Measurements from ENCODE around the gene DDC.

DNA sequence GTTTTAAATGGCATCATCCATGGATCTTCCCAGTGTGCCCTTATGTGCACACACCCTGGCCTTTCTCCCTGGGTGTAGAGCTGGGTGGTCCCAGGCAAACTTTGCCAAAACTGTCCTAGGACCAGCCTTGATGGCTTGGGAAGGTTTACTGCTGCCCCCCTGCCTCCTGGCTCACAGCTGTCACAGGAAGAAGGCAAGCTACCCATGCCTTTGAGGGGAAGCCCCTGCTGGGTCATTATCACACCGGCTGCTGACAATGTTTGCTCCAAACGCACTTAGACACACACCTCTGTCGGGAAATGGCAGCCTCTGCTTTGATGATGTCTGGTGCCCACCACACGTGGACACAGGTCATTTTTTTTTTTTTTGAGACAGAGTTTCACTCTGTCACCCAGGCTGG, 89.9 kb downstream of the DDC start:
- TF ChIP-seq, protein P1, sequence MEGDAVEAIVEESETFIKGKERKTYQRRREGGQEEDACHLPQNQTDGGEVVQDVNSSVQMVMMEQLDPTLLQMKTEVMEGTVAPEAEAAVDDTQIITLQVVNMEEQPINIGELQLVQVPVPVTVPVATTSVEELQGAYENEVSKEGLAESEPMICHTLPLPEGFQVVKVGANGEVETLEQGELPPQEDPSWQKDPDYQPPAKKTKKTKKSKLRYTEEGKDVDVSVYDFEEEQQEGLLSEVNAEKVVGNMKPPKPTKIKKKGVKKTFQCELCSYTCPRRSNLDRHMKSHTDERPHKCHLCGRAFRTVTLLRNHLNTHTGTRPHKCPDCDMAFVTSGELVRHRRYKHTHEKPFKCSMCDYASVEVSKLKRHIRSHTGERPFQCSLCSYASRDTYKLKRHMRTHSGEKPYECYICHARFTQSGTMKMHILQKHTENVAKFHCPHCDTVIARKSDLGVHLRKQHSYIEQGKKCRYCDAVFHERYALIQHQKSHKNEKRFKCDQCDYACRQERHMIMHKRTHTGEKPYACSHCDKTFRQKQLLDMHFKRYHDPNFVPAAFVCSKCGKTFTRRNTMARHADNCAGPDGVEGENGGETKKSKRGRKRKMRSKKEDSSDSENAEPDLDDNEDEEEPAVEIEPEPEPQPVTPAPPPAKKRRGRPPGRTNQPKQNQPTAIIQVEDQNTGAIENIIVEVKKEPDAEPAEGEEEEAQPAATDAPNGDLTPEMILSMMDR (IDR thresholded peaks at IDR 0.05 in 4 of 5, conservative IDR thresholded peaks at IDR 0.05 in 1 of 5): no peak
- TF ChIP-seq POLR2A (IDR thresholded peaks at IDR 0.05): no peak
